HEK293 (cell line): ENCODE results near the gene VANGL1.

Source experiments
- CTCF ChIA-PET: fragments of 350-600 bp; formaldehyde crosslinking; extraction: SDS; loops from one replicate; lab custom pipeline; 2021; ENCODE audit warnings: antibody characterized with exemption; lab: Yijun Ruan, JAX
- POLR2A ChIA-PET: fragments of 300-600 bp; formaldehyde crosslinking; extraction: SDS; loops from one replicate; lab custom pipeline; 2020; ENCODE audit warnings: antibody characterized with exemption, inconsistent platforms; lab: Yijun Ruan, JAX
- H3K27ac ChIP-seq: fragments of 200-500 bp; sonication (Bioruptor generic); 2 replicates; pipeline ENCODE4 v1.5.1; 2014; ENCODE audit warnings: low read depth, low read length, control low read depth, inconsistent platforms; ENCODE audit errors: extremely low read depth
- H3K36me3 ChIP-seq, 2 experiments: fragments of 200-500 bp in 1 of 2; sonication (Bioruptor generic) in 1 of 2; 1 replicate in 1 of 2; 2 replicates in 1 of 2; pipeline ENCODE4 v1.5.1; 2014 to 2017; ENCODE audit warnings: inconsistent platforms in 2 of 2, low read length in 2 of 2; ENCODE audit not compliant: control insufficient read depth in 2 of 2, insufficient read depth in 1 of 2
- H3K4me1 ChIP-seq: fragments of 200-500 bp; sonication (Bioruptor generic); 2 replicates; pipeline ENCODE4 v1.5.1; 2014; ENCODE audit warnings: mild to moderate bottlenecking, low read length, inconsistent platforms; ENCODE audit not compliant: control insufficient read depth, insufficient read depth
- H3K4me3 ChIP-seq: 2 replicates; pipeline ENCODE4 v1.5.1; 2011; ENCODE audit warnings: low read depth, mild to moderate bottlenecking, control low read depth, low read length, moderate library complexity
- H3K9me3 ChIP-seq: fragments of 200-500 bp; sonication (Bioruptor generic); 2 replicates; pipeline ENCODE4 v1.5.1; 2014; ENCODE audit warnings: low read depth, low read length, inconsistent platforms; ENCODE audit not compliant: control insufficient read depth, insufficient read depth
- PATZ1 ChIP-seq: fragments of 450-650 bp; formaldehyde crosslinking; IDR thresholded peaks from 2 replicates; pipeline ENCODE4 v1.5.1; 2016; ENCODE audit warnings: missing biosample characterization, missing genetic modification characterization
- PBX3 ChIP-seq: sonication (generic); formaldehyde crosslinking; IDR thresholded peaks from 2 replicates; pipeline ENCODE4 v1.8.1; 2022; ENCODE audit warnings: mild to moderate bottlenecking, moderate library complexity, missing genetic modification reagents
- WT1 ChIP-seq: fragments of 450-650 bp; formaldehyde crosslinking; IDR thresholded peaks from 2 replicates; pipeline ENCODE4 v1.5.1; 2016; ENCODE audit warnings: missing biosample characterization, missing genetic modification characterization
- ZBTB17 ChIP-seq: fragments of 450-650 bp; formaldehyde crosslinking; IDR thresholded peaks from 2 replicates; pipeline ENCODE4 v1.5.1; 2016; ENCODE audit warnings: missing biosample characterization, missing genetic modification characterization
- ZBTB48 ChIP-seq: fragments of 450-650 bp; formaldehyde crosslinking; IDR thresholded peaks from 2 replicates; pipeline ENCODE4 v1.5.1; 2016; ENCODE audit warnings: missing biosample characterization, missing genetic modification characterization
- ZNF10 ChIP-seq: fragments of 450-650 bp; formaldehyde crosslinking; IDR thresholded peaks from 2 replicates; pipeline ENCODE4 v1.5.1; 2017; ENCODE audit warnings: missing biosample characterization, missing genetic modification characterization
- ZNF140 ChIP-seq: fragments of 450-650 bp; formaldehyde crosslinking; IDR thresholded peaks from 2 replicates; pipeline ENCODE4 v1.5.1; 2016; ENCODE audit warnings: missing biosample characterization, missing genetic modification characterization
- ZNF174 ChIP-seq: fragments of 450-650 bp; formaldehyde crosslinking; IDR thresholded peaks from 2 replicates; pipeline ENCODE4 v1.5.0; 2017; ENCODE audit warnings: missing biosample characterization, mild to moderate bottlenecking, missing genetic modification characterization
- ZNF211 ChIP-seq: fragments of 450-650 bp; formaldehyde crosslinking; IDR thresholded peaks from 2 replicates; pipeline ENCODE4 v1.5.1; 2016; ENCODE audit warnings: low read depth, missing biosample characterization, missing genetic modification characterization
- ZNF518A ChIP-seq: fragments of 450-650 bp; formaldehyde crosslinking; conservative IDR thresholded peaks from 2 replicates; pipeline ENCODE4 v1.5.1; 2016; ENCODE audit warnings: low read depth, missing biosample characterization, missing genetic modification characterization
- ZNF558 ChIP-seq: fragments of 450-650 bp; formaldehyde crosslinking; IDR thresholded peaks from 2 replicates; pipeline ENCODE4 v1.5.1; 2016; ENCODE audit warnings: missing biosample characterization, missing genetic modification characterization
- ZNF600 ChIP-seq: fragments of 450-650 bp; formaldehyde crosslinking; IDR thresholded peaks from 2 replicates; pipeline ENCODE4 v1.5.1; 2016; ENCODE audit warnings: missing biosample characterization, missing genetic modification characterization
- ZNF626 ChIP-seq: fragments of 450-650 bp; sonication (Bioruptor Pico); formaldehyde crosslinking; IDR thresholded peaks from 2 replicates; pipeline ENCODE4 v1.5.1; 2018; ENCODE audit warnings: missing biosample characterization, missing genetic modification characterization, inconsistent platforms
- ZNF768 ChIP-seq: fragments of 450-650 bp; formaldehyde crosslinking; IDR thresholded peaks from 2 replicates; pipeline ENCODE4 v1.5.1; 2018; ENCODE audit warnings: missing biosample characterization, mild to moderate bottlenecking, missing genetic modification characterization
- ZNF776 ChIP-seq: fragments of 450-650 bp; formaldehyde crosslinking; IDR thresholded peaks from 2 replicates; pipeline ENCODE4 v1.5.0; 2017; ENCODE audit warnings: missing biosample characterization, missing genetic modification characterization, borderline replicate concordance
- ZNF791 ChIP-seq: fragments of 450-650 bp; formaldehyde crosslinking; IDR thresholded peaks from 2 replicates; pipeline ENCODE4 v1.5.1; 2016; ENCODE audit warnings: missing biosample characterization, missing genetic modification characterization

The VANGL1 gene

GRCh38 chr1:115677182-115677555 is 35.4 kb downstream of the VANGL1 start (continued):
- no peak for TF ChIP-seq ZNF518A (tag by site-specific recombination)

GRCh38 chr1:115677565-115677964 is 35.8 kb downstream of the VANGL1 start:
- no peak overlapping the region for H3K27ac ChIP-seq
- peaks cover 5% of the 10 kb centered on the region; the same call in 1 of the 2 replicates for H3K4me1 ChIP-seq
- peaks cover 0 to 22% of the 10 kb centered on the region in 2 experiments; a peak in 1 of 3 replicates for H3K36me3 ChIP-seq
- POLR2A ChIA-PET = no interaction called here
- H3K9me3 ChIP-seq = no peaks in the 10 kb centered on the region
- CTCF ChIA-PET = no interaction called here
- TF ChIP-seq ZNF768 (tag by site-specific recombination) = no peak
- no peak overlapping the region for H3K4me3 ChIP-seq

GRCh38 chr1:115678141-115678540 is 36.4 kb downstream of the VANGL1 start:
- H3K27ac ChIP-seq = no peak overlapping the region
- H3K9me3 ChIP-seq = no peaks in the 10 kb centered on the region
- peaks cover 5% of the 10 kb centered on the region; the same call in 1 of the 2 replicates for H3K4me1 ChIP-seq
- ChIA-PET POLR2A (no interaction called here), CTCF (interaction anchor here (0.8 kb wide), 1 partner anchor 70 kb away, joined by 4 read pairs; no protein-coding TSS in a partner anchor)
- H3K36me3 ChIP-seq = peaks cover 0 to 28% of the 10 kb centered on the region in 2 experiments; a peak in 1 of 3 replicates
- TF ChIP-seq ZNF600 (tag by site-specific recombination) = no peak
- TF ChIP-seq ZNF10 (tag by site-specific recombination) = no peak
- no peak for TF ChIP-seq ZNF776 (tag by site-specific recombination)
- no peak for TF ChIP-seq ZNF558 (tag by site-specific recombination)
- no peak for TF ChIP-seq ZBTB48 (tag by site-specific recombination)
- no peak for TF ChIP-seq ZNF791 (tag by site-specific recombination)
- TF ChIP-seq ZNF211 (tag by site-specific recombination) = no peak
- TF ChIP-seq ZNF140 (tag by site-specific recombination) = no peak
- TF ChIP-seq ZNF174 = no peak
- no peak for TF ChIP-seq PATZ1
- no peak for TF ChIP-seq PBX3 (CRISPR knock-in tag)
- no peak for TF ChIP-seq ZNF626
- no peak for TF ChIP-seq ZBTB17 (tag by site-specific recombination)
- TF ChIP-seq WT1 (tag by site-specific recombination) = no peak
- H3K4me3 ChIP-seq = no peak overlapping the region
